Trophoblast cell (in vitro differentiated cells and primary cell): Measurements from ENCODE around the gene BANF2.

Experiments used
- DNase-seq, 2 donors: peaks; one replicate each; pipeline ENCODE4 v3.0.0-alpha.2; 2016
- H2AFZ ChIP-seq: 2 replicates; pipeline ENCODE4 v1.6.1; 2013; ENCODE audit warnings: low read length, moderate library complexity, mild to moderate bottlenecking; ENCODE audit not compliant: insufficient read depth, poor library complexity
- H2AK5ac ChIP-seq: 2 replicates; pipeline ENCODE4 v1.6.1; 2013; ENCODE audit warnings: mild to moderate bottlenecking, low read length
- H2BK120ac ChIP-seq: 2 replicates; pipeline ENCODE4 v1.6.1; 2013; ENCODE audit warnings: low read length, mild to moderate bottlenecking, moderate library complexity; ENCODE audit not compliant: insufficient read depth, poor library complexity
- H2BK12ac ChIP-seq: 2 replicates; pipeline ENCODE4 v1.6.1; 2013; ENCODE audit warnings: mild to moderate bottlenecking, low read length, moderate library complexity
- H2BK5ac ChIP-seq: 2 replicates; pipeline ENCODE4 v1.6.1; 2013; ENCODE audit warnings: low read length, low read depth, moderate library complexity, mild to moderate bottlenecking; ENCODE audit not compliant: poor library complexity
- H3K14ac ChIP-seq: 2 replicates; pipeline ENCODE4 v1.6.1; 2013; ENCODE audit warnings: mild to moderate bottlenecking, low read length
- H3K18ac ChIP-seq: 2 replicates; pipeline ENCODE4 v1.6.1; 2013; ENCODE audit warnings: mild to moderate bottlenecking, low read length
- H3K23ac ChIP-seq: 2 replicates; pipeline ENCODE4 v1.6.1; 2013; ENCODE audit warnings: low read length
- H3K27ac ChIP-seq: 2 replicates; pipeline ENCODE4 v1.5.1; 2013; ENCODE audit warnings: low read depth, mild to moderate bottlenecking, inconsistent platforms, low read length, moderate library complexity
- H3K27me3 ChIP-seq: 2 replicates; pipeline ENCODE4 v1.6.1; 2013; ENCODE audit warnings: inconsistent platforms, mild to moderate bottlenecking, low read length, moderate library complexity; ENCODE audit not compliant: insufficient read depth
- H3K36me3 ChIP-seq, 2 experiments: 1 replicate in 1 of 2; 2 replicates in 1 of 2; pipeline ENCODE4 v1.6.1; 2013; ENCODE audit warnings: low read length in 2 of 2, mild to moderate bottlenecking in 2 of 2, moderate library complexity in 1 of 2; ENCODE audit not compliant: insufficient read depth in 2 of 2, control insufficient read depth in 1 of 2
- H3K4ac ChIP-seq: 2 replicates; pipeline ENCODE4 v1.6.1; 2013; ENCODE audit warnings: low read depth, mild to moderate bottlenecking, low read length, moderate library complexity
- H3K4me1 ChIP-seq, 2 experiments: 1 replicate in 1 of 2; 2 replicates in 1 of 2; pipeline ENCODE4 v1.6.1; 2013; ENCODE audit warnings: low read length in 2 of 2, mild to moderate bottlenecking in 2 of 2, moderate library complexity in 1 of 2; ENCODE audit not compliant: insufficient read depth in 2 of 2, control insufficient read depth in 1 of 2
- H3K4me2 ChIP-seq: 2 replicates; pipeline ENCODE4 v1.6.1; 2013; ENCODE audit warnings: inconsistent platforms, mild to moderate bottlenecking, low read length, moderate library complexity
- H3K4me3 ChIP-seq: 2 replicates; pipeline ENCODE4 v1.5.1; 2013; ENCODE audit warnings: mild to moderate bottlenecking, low read depth, low read length, inconsistent platforms
- H3K79me1 ChIP-seq: one replicate; pipeline ENCODE4 v1.6.1; 2013; ENCODE audit warnings: low read length
- H3K79me2 ChIP-seq: 2 replicates; pipeline ENCODE4 v1.6.1; 2013; ENCODE audit warnings: low read length, mild to moderate bottlenecking; ENCODE audit not compliant: control insufficient read depth, insufficient read depth, poor library complexity
- H3K9ac ChIP-seq: 2 replicates; pipeline ENCODE4 v1.6.1; 2013; ENCODE audit warnings: mild to moderate bottlenecking, low read length
- H3K9me3 ChIP-seq: 2 replicates; pipeline ENCODE4 v1.6.1; 2013; ENCODE audit warnings: low read depth, mild to moderate bottlenecking, control low read depth, inconsistent platforms, low read length; ENCODE audit not compliant: insufficient read depth
- H4K12ac ChIP-seq: 2 replicates; pipeline ENCODE4 v1.6.1; 2013; ENCODE audit warnings: low read depth, mild to moderate bottlenecking, low read length, moderate library complexity
- H4K8ac ChIP-seq: 2 replicates; pipeline ENCODE4 v1.6.1; 2013; ENCODE audit warnings: low read depth, mild to moderate bottlenecking, low read length, moderate library complexity
- H4K91ac ChIP-seq: one replicate; pipeline ENCODE4 v1.6.1; 2013; ENCODE audit warnings: low read depth, mild to moderate bottlenecking, low read length, moderate library complexity
- WGBS: extraction: QIAGEN DNeasy Blood & Tissue Kit; methylation state at CpG from one replicate; pipeline ENCODE4 v1.1.7; 2013; ENCODE audit warnings: missing lambda C conversion rate; ENCODE audit not compliant: insufficient read length, insufficient coverage; ENCODE audit errors: extremely low coverage; 5-methylcytosine and 5-hydroxymethylcytosine counted together

BANF2 gene

DNA sequence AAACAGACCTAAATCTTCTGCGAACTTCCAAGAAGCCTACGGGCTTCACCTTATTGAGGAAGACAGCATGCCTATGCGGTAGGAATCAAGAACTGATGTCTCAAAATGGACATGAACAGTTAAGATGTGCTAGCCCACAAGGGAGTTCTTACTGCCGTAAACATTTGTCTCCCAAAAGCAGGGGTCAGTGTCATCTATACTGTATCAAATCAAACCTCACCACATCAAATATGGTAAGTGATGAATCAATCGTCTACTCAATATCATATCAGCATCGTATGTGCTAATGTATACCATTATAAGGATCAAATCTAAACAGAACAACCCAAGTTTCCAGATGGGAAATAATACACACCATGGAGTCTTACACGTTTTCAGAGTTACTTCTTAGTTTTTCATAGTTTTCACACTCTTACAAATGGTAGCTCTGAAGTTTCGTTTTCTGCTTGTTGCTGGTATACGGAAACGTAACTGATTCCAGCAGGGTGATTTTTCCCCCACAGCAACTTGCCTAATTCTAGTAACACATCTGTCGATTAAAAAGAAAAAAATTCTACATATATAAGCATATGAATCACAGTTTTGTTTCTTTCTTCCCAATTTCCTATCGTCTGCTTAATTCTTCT is 30.3 kb upstream of the BANF2 start:
- no peak overlapping the region for H4K8ac ChIP-seq
- H3K36me3 ChIP-seq = peaks cover 7 to 21% of the 10 kb centered on the region in 2 experiments
- WGBS = no CpG with 5 or more reads among the region's 12 CpGs

DNA sequence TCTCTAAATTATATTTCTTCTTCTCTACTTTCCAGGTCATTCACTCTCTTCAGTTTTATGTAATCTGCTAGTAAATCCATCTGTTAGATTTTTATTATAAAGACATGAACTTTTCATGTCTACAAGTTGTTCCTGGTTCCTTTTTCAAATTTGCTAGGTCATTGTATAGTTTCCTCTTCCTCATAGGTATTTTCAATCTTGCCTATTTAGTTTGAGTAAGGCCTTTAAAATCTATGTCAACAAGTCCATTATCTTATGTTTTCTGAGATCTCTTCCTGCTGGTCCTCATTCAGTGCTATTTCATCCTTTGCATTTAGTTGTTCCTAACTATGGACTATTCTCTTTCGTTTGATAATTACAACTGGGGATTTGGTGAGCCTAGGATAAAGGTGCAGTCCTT is 28.8 kb upstream of the BANF2 start:
- Histone ChIP-seq H3K9ac (no peak overlapping the region), H3K18ac (no peak overlapping the region), H4K8ac (no peak overlapping the region), H3K4me2 (no peak overlapping the region), H3K4me3 (no peak overlapping the region), H4K12ac (no peak overlapping the region), H2AK5ac (no peak overlapping the region), H3K27me3 (no peaks in the 10 kb centered on the region), H3K14ac (no peak overlapping the region), H2BK5ac (no peak overlapping the region), H2AFZ (no peak overlapping the region), H4K91ac (no peak overlapping the region), H3K4ac (no peak overlapping the region), H3K79me2 (peaks cover 4% of the 10 kb centered on the region), H3K9me3 (no peaks in the 10 kb centered on the region), H3K79me1 (no peaks in the 10 kb centered on the region), H3K36me3 (peaks cover 16 to 34% of the 10 kb centered on the region in 2 experiments), H3K23ac (no peak overlapping the region), H3K4me1 (peaks cover 0 to 2% of the 10 kb centered on the region in 2 experiments), H2BK12ac (no peak overlapping the region), H3K27ac (no peak overlapping the region), H2BK120ac (no peak overlapping the region)
- WGBS = no CpG with 5 or more reads among the region's 1 CpG
- no peak for DNase-seq

More for the DNA sequence above, 30.3 kb upstream of the BANF2 start:
- H3K27me3 ChIP-seq = no peaks in the 10 kb centered on the region
- no peak overlapping the region for H4K91ac ChIP-seq
- no peak overlapping the region for H3K4ac ChIP-seq
- no peak overlapping the region for H2AFZ ChIP-seq
- H3K9ac ChIP-seq = no peak overlapping the region
- no peak overlapping the region for H3K4me3 ChIP-seq
- no peak overlapping the region for H2AK5ac ChIP-seq
- no peak overlapping the region for H2BK5ac ChIP-seq
- H3K23ac ChIP-seq = no peak overlapping the region
- H4K12ac ChIP-seq = no peak overlapping the region
- no peak overlapping the region for H2BK120ac ChIP-seq
- DNase-seq = no peak
- no peak overlapping the region for H3K18ac ChIP-seq
- H2BK12ac ChIP-seq = no peak overlapping the region
- no peak overlapping the region for H3K4me2 ChIP-seq
- no peaks in the 10 kb centered on the region for H3K79me1 ChIP-seq
- H3K27ac ChIP-seq = no peak overlapping the region
- H3K4me1 ChIP-seq = peaks cover 0 to 2% of the 10 kb centered on the region in 2 experiments
- H3K9me3 ChIP-seq = no peaks in the 10 kb centered on the region
- no peak overlapping the region for H3K14ac ChIP-seq
- H3K79me2 ChIP-seq = no peaks in the 10 kb centered on the region

DNA sequence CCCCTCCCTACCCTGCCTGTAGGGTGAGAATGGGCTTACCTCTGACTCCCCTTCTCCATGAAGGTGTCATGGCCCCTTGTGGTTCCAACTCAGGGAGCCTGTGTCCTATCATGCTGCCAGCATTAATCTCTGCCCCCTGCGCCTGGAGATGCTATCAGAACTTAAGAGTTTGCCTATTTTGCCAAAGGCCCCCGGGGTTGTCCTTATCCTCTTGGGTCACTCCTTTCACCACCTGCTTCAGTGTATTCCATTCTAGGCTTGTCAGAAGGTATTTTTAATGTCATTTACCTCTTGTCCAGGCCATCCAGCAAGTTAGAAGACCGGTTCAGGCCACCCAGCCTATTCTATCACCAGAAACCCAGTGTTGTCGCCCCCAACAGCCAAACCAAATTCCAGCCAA is 28.2 kb upstream of the BANF2 start:
- H2AFZ ChIP-seq = no peak overlapping the region
- no peak overlapping the region for H3K4me2 ChIP-seq
- peaks cover 22 to 39% of the 10 kb centered on the region in 2 experiments for H3K36me3 ChIP-seq
- H3K79me1 ChIP-seq = no peaks in the 10 kb centered on the region
- no CpG with 5 or more reads among the region's 4 CpGs for WGBS
- H3K23ac ChIP-seq = no peak overlapping the region
- H4K8ac ChIP-seq = no peak overlapping the region
- no peak overlapping the region for H2BK12ac ChIP-seq
- no peak overlapping the region for H2BK5ac ChIP-seq
- peak; percentile 34 to 36 for DNase-seq
- no peak overlapping the region for H2BK120ac ChIP-seq
- H3K9me3 ChIP-seq = no peaks in the 10 kb centered on the region
- no peak overlapping the region for H3K4me3 ChIP-seq
- H3K9ac ChIP-seq = no peak overlapping the region
- no peak overlapping the region for H4K91ac ChIP-seq
- peaks cover 0 to 2% of the 10 kb centered on the region in 2 experiments for H3K4me1 ChIP-seq
- no peak overlapping the region for H4K12ac ChIP-seq
- H3K27me3 ChIP-seq = no peaks in the 10 kb centered on the region
- no peak overlapping the region for H3K27ac ChIP-seq
- H3K18ac ChIP-seq = no peak overlapping the region
- H3K4ac ChIP-seq = no peak overlapping the region
- peaks cover 7% of the 10 kb centered on the region for H3K79me2 ChIP-seq
- no peak overlapping the region for H2AK5ac ChIP-seq
- H3K14ac ChIP-seq = no peak overlapping the region

DNA sequence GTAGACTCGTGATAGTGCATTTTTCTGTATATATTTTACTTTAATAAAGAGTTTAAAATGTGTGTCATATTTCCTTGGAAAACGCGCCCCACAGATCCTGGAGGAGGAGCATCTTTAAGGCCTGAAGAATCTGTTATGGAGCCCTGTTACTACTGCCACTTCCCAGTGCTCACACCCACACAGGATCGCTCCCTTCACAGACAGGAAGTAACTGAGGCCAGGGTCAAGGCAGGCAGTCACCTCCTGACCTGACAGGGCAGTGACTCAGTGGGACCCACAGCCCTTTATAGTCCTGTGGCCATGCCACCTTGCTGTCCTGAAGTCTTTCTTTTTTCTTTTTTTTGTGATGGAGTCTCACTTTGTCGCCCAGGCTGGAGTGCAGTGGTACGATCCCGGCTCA is 26.7 kb upstream of the BANF2 start:
- Histone ChIP-seq H2BK120ac (no peak overlapping the region), H3K79me1 (no peaks in the 10 kb centered on the region), H2AK5ac (no peak overlapping the region), H3K9ac (no peak overlapping the region), H3K27ac (no peak overlapping the region), H4K8ac (no peak overlapping the region), H2BK12ac (no peak overlapping the region), H2BK5ac (no peak overlapping the region), H3K23ac (no peak overlapping the region), H3K4me1 (peaks cover 0 to 2% of the 10 kb centered on the region in 2 experiments), H4K12ac (no peak overlapping the region), H3K14ac (no peak overlapping the region), H3K27me3 (no peaks in the 10 kb centered on the region), H3K79me2 (peaks cover 8% of the 10 kb centered on the region), H3K18ac (no peak overlapping the region), H3K4ac (no peak overlapping the region), H3K9me3 (no peaks in the 10 kb centered on the region), H4K91ac (no peak overlapping the region), H3K4me2 (no peak overlapping the region), H3K4me3 (no peak overlapping the region), H2AFZ (no peak overlapping the region), H3K36me3 (peaks cover 24 to 37% of the 10 kb centered on the region in 2 experiments)
- no CpG with 5 or more reads among the region's 7 CpGs for WGBS
- DNase-seq = no peak
